T-helper 2 cell (primary cell): ENCODE results near the gene ARHGEF17.

Experiments
- DNase-seq, 5 experiments: peaks; one replicate each; pipeline versions ENCODE4 v3.0.0 to v3.0.0-alpha.2; 2012 to 2022

Gene ARHGEF17

GRCh38 chr11:73395297-73396208 is 87.5 kb downstream of the ARHGEF17 start:
- DNase-seq: no peak

DNA sequence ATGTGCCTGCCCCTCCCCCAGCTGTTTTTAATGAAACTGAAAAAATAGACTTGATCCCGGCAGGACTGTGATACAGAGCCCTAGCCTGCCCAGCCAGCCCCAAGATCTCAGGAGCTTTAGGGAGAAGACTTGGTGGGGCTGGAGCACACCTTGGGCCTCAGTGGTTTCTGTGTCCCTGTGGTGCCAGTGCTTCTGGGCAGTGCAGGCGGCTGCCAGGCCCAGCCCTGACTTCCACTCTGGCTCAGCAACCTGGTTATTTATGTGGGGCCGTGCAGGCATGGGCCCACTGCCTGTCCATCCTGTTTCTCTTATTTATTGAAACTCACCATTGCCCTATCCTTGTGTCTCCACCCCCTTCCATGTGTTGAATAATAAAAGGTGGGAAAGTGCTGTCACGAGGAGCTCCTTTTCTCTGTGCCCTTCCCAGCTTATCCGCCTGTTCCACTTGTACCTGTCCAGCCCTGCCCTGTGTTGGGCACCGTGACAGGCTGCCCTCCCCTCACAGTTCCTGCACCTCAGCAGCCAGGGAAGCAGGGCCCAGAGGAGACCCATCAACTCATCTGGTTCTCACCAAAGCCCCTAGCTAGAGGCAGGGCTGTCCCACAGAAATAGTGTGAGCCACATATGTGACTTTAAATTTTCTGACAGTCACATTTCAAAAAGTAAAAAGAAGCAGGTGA is 88.3 kb downstream of the ARHGEF17 start:
- no peak for DNase-seq

DNA sequence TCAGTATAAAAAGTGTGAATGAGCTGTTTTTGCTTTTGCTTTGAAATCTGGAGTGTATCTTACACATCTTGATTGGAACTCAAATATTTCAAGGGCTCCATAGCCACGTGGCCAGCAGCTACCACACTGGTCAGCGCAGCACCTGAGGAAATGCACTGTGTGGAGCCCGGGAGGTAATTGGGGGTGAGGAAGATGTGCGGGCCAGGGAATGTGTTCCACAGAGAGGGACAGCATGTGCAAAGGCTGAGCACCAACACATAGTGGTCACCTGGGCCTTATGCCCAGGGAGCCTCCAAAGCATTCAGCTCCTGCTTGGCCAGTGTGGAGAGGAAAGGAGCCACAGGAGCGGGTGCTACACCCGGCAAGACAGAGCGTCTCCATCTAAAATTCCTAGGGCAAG is 88.9 kb downstream of the ARHGEF17 start:
- no peak for DNase-seq

- no peak for DNase-seq
Observed at GRCh38 chr11:73397468-73398131, 89.5 kb downstream of the ARHGEF17 start.

DNA sequence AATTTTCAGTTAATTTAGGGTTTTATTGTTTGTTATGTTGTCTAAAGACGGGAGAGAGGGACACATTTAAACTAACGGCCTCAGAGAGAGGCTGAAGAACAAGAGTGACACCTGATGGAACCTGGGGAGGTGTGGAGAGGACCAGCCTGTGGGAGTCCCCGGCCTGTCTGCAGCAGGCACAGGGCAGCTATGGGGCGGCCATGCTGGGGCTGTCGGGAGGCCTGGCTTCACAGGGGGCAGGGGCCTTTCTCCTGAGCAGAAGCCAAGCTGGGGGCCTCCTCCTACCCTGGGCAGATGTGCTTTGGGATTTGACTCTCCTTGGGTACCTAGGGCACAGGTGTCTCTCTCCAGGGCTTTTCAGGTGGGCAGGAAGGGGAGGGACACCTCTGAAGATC is 90.1 kb downstream of the ARHGEF17 start:
- DNase-seq: no peak

DNA sequence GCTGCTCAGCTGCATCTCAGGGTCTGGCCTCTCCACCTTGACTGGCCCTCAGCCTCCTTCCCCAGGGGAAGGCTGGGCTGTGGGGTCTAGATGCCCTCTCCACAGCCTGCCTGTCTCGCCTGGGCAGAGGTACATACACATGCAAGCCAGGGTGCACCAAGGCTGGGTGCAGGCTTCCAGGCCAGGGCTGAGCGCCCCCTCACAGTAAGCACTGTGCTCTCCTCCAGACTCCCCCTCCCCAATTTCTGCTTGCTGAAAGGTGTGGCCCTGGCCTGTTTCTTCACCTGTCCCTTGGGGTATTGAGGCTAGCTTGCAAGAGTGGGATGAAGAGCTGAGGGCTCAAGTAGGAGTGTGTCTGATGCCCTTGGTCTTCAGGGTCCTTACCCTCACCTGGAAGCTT is 90.6 kb downstream of the ARHGEF17 start:
- no peak for DNase-seq

DNA sequence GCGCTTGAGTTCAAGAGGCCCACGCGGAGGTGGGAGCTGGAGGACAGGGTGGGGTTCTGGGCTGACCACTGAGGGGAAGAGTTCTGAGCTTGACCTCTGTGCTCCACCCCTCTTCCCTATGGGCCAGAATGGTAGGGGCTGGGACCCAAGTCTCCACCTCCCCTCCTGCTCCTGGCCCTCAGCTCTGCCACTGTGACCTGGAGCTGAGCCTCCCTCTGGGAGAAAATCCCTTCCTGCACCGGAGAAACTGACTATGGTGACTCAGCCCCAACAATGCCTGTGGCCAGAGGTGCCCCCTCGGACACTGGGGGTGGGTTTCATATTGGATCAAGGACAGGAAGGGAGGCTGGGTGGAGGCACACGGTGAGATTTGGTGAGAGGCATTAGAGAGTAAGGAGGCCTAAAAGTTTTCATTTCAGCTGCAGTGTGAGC is 91.1 kb downstream of the ARHGEF17 start:
- no peak for DNase-seq

GRCh38 chr11:73399636-73400035 is 91.6 kb downstream of the ARHGEF17 start:
- no peak for DNase-seq

GRCh38 chr11:73400293-73400692 is 92.2 kb downstream of the ARHGEF17 start:
- DNase-seq: no peak

GRCh38 chr11:73401217-73401923 is 93.3 kb downstream of the ARHGEF17 start:
- DNase-seq: no peak

GRCh38 chr11:73401924-73402833 is 94.1 kb downstream of the ARHGEF17 start:
- no peak for DNase-seq

DNA sequence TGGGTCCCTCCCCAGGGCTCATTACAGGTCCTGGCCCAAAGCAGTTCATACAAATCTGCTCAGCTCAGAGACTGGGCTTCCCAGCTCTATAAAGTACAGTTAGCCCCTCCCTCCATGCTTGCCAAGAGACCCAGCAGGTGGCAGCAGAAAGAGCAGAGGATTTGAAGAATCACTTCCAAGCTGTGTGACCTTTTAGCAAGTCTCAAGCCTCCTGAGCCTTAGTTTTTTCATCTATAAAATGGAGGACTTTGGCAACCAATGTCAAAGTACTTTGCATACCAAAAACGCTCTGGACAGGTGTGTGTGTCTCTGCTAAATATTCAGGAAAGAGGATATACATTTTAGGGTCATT is 94.7 kb downstream of the ARHGEF17 start:
- DNase-seq: peak in 1 of 5 experiments; percentile 55

DNA sequence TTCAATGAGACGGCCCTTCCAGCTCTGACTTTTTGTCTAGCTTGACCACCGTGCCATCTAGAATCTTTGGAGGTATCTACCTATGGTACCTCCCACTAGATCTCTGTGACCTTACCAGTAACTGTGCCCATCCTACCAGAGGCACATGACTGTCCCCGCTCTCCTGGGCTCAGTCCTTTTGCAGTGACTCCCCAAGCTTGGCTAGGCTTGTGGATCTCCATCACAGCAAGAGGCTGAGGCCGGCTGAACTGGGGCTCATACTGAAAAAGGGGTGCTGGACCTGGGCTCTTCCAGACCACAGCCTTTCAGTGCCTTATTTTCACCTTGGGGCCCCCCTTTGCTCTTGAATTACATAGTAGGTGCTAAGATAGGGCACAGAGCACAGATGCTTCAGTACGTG is 95.5 kb downstream of the ARHGEF17 start:
- no peak for DNase-seq

- DNase-seq: no peak
Observed at GRCh38 chr11:73404048-73404447, 96.0 kb downstream of the ARHGEF17 start.

- DNase-seq: no peak
Observed at GRCh38 chr11:73404506-73405145, 96.5 kb downstream of the ARHGEF17 start.

DNA sequence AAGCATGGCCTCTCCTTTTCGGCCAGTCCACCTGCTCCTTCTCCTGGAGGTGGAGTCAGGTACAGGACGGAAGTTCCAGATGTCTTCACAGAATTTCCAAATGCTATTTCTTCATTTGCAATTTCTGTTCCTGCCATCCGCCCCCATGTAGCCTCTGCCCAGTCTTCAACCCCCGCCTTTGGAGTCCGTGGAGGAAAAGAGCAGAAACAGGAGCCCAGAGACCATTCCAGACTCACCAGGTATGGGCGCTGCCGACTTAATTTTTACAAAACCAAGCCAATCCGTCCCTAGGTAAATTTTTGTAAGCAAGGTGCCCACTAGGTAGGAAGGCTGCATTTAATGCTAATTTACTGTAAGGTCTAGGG is 97.1 kb downstream of the ARHGEF17 start:
- DNase-seq: no peak

DNA sequence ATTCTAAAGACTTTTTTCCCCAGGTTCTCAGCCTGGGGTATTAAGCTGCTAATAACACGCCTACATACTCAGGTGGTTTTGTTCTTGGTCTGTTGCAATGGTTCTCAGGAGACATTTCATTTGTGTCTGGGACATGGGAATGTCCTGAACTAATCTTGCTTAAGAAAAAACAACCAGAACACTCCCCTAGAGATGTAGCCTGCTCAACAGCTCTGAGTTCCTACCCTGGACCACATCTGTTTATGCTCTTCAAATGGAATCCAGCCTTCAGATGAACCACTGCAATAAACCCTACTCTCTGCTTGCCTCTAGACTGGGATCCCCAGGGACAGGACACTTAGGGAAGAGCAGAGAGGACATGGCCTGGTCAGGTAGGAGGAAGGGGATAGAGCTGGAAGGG is 98.1 kb downstream of the ARHGEF17 start:
- DNase-seq: no peak

GRCh38 chr11:73406619-73407018 is 98.5 kb downstream of the ARHGEF17 start:
- no peak for DNase-seq

- DNase-seq: no peak
Observed at GRCh38 chr11:73409431-73409830, 101.4 kb downstream of the ARHGEF17 start.

GRCh38 chr11:73410627-73411026 is 102.6 kb downstream of the ARHGEF17 start:
- no peak for DNase-seq

DNA sequence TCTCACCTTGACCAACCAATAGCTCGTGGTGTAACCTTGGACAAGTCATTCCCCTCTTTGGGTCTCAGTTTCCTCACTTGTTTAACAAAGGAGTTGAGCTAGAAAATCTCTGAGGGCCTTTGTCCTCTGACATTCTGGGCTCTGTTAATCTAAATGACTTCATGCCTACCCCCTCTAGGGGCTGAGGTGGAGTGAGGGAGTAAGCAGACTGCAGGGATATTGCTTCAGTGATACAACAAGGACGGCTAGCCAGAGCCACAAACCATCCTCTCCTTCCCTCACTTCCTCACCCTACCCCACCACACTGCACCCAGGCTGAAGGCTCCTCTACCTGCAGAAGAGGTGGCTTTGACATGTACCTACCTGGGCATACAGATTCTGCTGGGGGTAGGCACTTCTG is 103.0 kb downstream of the ARHGEF17 start:
- DNase-seq: no peak
